Stimulated activated CD8-positive, alpha-beta memory T cell treated with anti-CD3 and anti-CD28 coated beads, Interleukin-2, amount 100 ng/mL, for 48 hours (primary cell): ENCODE results near the gene ZKSCAN1.
"Not testable (repeated sequence)": the region's sequence is repeated elsewhere in the genome, so short reads cannot be mapped to it uniquely, and the experiment has no call there.

Source experiments
- DNase-seq, 2 donors: peaks; one replicate each; pipeline ENCODE4 v3.0.0-alpha.2; 2020; ENCODE audit warnings: low read depth in 2 of 2

ZKSCAN1 gene

GRCh38 chr7:100000239-100000638, 15.2 kb upstream of the ZKSCAN1 start:
- no peak for DNase-seq

GRCh38 chr7:100003711-100004661, 11.4 kb upstream of the ZKSCAN1 start:
- no peak for DNase-seq

- DNase-seq = no peak
Measured at GRCh38 chr7:100007887-100008286, 7.5 kb upstream of the ZKSCAN1 start.

- no peak for DNase-seq
Measured at GRCh38 chr7:100008525-100008924, 6.9 kb upstream of the ZKSCAN1 start.

GRCh38 chr7:100009952-100010351, 5.4 kb upstream of the ZKSCAN1 start:
- DNase-seq = not testable (repeated sequence)

GRCh38 chr7:100010901-100011300, 4.5 kb upstream of the ZKSCAN1 start:
- no peak for DNase-seq

GRCh38 chr7:100011516-100011915, 3.9 kb upstream of the ZKSCAN1 start:
- no peak for DNase-seq

- DNase-seq = not testable (repeated sequence)
Measured at GRCh38 chr7:100012385-100013327, 2.7 kb upstream of the ZKSCAN1 start.

GRCh38 chr7:100013328-100013676, 2.1 kb upstream of the ZKSCAN1 start:
- DNase-seq = peak in 1 of 2 donors; percentile 16

- no peak for DNase-seq
Measured at GRCh38 chr7:100016215-100016901, 962 bp downstream of the ZKSCAN1 start.

- no peak for DNase-seq
Measured at GRCh38 chr7:100017300-100017699, 1.9 kb downstream of the ZKSCAN1 start.

GRCh38 chr7:100017875-100018274, 2.5 kb downstream of the ZKSCAN1 start:
- no peak for DNase-seq

- no peak for DNase-seq
Measured at GRCh38 chr7:100019908-100020307, 4.5 kb downstream of the ZKSCAN1 start.

GRCh38 chr7:100021297-100021696, 5.9 kb downstream of the ZKSCAN1 start:
- DNase-seq = no peak

- no peak for DNase-seq
Measured at GRCh38 chr7:100022621-100023020, 7.2 kb downstream of the ZKSCAN1 start.

GRCh38 chr7:100023526-100023925, 8.1 kb downstream of the ZKSCAN1 start:
- DNase-seq = no peak

- no peak for DNase-seq
Measured at GRCh38 chr7:100024020-100024619, 8.7 kb downstream of the ZKSCAN1 start.

GRCh38 chr7:100027197-100027596, 11.8 kb downstream of the ZKSCAN1 start:
- no peak for DNase-seq

- no peak for DNase-seq
Measured at GRCh38 chr7:100029596-100029995, 14.2 kb downstream of the ZKSCAN1 start.

- no peak for DNase-seq
Measured at GRCh38 chr7:100033526-100033925, 18.1 kb downstream of the ZKSCAN1 start.

- DNase-seq = no peak
Measured at GRCh38 chr7:100034871-100035510, 19.6 kb downstream of the ZKSCAN1 start.
